G401.6 (cell line): Measurements from ENCODE around the gene ADARB2.

Source experiments
- FAIRE-seq: peaks from 2 replicates; lab custom pipeline; 2012; peaks lifted over from hg19 to GRCh38; lab: Jason Lieb, UNC

The ADARB2 gene

DNA sequence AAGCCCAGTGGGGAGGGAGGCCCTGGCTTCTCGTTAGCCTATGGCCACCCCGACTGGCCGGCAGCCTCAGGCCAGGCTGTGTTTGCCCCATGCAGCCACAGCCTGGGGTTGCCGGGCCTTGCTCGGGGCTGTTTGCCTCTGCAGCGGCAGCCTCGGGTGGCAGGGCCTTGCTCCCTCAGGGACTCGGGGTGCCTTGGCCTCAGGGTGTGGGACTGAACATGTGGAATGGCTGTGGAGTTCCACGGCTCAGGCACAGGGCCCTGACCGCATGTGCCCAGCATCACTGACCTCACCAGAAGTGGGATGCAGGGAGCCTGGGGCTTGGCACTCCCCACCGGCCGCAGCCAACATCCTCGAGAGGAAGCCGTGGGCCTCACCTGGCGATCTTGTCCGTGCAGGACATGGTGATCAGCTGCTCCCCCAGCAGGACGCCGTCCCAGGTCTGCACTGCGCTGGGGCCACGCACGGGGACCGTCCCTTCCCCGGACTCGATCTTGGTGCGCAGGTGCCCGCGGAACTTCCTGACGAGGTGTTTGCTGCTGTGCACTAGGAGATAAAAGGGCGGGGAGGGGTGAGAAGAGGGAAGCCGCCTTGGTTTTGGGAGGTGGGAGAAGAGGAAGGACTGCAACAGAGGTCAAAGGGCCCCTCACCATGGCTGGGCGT lies 520.6 kb downstream of the ADARB2 start:
- no peak for FAIRE-seq

DNA sequence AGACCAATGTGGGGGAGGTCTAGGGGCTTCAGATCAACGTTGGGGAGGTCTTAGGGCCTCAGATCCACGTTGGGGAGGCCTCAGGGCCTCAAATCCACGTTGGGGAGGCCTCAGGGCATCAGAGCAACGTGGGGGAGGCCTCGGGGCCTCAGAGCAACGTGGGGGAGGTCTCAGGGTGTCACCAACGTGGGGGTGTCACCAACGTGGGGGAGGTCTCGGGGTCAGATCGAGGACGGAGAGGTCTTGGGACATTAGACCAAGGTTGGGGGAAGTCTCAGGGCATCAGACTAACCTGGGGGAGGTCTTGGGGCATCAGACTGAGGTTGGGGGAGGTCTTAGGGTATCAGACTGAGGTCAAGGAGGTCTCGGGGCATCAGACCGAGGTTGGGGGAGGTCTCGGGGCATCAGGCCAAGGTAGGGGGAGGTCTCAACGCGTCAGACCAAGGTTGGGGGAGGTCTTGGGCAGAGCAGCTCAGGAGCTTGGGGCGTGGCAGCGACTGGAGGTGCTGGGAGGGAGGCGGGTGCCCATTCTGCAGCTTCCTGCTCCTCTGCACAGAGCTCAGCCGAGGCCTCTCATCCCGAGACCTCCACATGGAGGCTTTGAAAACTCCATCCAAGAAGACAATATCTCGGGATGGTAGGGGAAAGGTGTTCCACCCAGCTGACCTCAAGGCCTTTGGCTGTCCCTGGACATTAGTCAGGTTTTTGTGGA lies 521.3 kb downstream of the ADARB2 start:
- FAIRE-seq: no peak

DNA sequence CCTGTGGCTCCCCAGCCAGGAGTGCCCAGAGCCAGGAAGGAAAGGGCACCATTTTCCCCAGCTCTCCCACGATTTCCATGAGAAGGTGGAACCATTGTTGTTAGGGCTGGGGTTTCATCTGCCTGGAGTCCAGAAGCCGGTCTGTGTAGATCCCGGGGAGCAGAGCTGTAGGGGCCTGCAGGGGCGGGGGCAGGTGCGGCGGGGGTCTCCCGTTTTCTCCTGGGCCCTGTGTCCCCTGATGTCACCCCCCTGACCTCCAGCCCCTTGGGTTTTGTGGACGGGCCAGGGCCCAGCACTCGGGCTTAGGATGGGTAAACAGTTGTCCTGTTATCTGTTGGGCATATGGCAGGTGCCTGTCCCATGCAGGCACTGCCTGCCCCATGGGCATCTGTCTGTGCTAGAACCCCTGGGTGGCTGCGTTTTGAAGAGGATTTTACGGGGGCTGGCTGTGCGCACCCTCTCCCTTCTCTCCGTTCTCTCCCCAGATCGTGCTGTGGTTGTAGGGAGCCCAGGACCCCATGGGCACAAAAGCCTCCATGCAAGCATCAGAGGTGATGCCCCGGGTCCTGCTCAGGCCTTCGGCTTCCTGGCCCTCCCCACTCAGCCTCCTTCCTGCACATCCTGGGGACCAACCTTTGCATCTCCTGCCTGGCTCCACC lies 522.3 kb downstream of the ADARB2 start:
- no peak for FAIRE-seq

DNA sequence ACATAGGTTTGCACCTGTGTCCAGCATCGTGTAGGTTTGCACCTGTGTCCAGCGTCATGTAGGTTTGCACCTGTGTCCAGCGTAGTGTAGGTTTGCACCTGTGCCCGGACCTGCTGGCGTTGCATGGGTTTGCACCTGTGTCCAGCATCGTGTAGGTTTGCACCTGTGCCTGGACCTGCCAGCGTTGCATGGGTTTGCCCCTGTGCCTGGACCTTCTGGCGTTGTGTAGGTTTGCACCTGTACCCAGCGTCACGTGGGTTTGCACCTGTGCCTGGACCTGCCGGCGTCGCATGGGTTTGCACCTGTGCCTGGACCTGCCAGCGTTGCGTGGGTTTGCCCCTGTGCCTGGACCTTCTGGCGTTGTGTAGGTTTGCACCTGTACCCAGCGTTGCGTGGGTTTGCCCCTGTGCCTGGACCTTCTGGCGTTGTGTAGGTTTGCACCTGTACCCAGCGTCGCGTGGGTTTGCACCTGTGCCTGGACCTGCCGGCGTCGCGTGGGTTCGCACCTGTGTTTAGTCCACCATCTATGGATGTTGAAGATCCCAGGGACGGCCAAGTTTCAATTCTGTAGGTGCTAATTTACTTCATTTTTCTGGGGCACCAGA lies 523.2 kb downstream of the ADARB2 start:
- no peak for FAIRE-seq

DNA sequence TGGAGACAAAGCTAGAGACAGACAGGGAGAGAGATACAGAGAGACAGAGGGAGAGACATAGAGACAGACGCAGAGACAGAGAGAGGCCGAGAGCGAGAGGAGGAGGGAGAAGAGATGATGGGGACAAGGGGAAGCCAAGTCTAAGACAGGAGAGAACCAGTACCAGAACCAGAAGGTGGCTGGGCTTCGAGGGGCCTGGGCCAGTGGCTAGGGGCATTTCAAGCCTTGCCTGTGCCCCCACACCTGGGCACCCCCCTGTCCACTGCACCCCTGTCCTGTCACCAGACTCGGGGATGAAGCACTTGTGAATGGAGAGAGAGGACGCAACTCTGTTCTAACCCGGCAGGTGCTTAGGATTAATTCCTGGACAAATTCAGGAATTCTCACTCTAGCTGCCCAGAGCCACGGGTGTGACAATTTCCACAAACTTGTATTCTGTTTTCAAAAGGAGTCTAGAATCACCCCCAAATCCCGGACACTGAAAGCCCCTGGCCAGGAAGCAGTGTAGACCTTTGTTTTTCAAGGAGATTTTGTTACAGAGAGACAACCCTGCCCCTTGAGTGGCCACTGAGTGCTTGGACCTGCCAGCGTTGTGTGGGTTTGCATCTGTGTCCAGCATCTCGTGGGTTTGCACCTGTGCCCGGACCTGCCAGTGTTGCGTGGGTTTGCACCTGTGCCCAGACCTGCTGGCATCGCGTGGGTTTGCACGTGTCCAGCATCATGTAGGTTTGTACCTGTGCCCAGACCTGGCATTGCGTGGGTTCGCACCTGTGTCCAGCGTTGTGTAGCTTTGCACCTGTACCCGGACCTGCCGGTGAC lies 523.9 kb downstream of the ADARB2 start:
- no peak for FAIRE-seq

DNA sequence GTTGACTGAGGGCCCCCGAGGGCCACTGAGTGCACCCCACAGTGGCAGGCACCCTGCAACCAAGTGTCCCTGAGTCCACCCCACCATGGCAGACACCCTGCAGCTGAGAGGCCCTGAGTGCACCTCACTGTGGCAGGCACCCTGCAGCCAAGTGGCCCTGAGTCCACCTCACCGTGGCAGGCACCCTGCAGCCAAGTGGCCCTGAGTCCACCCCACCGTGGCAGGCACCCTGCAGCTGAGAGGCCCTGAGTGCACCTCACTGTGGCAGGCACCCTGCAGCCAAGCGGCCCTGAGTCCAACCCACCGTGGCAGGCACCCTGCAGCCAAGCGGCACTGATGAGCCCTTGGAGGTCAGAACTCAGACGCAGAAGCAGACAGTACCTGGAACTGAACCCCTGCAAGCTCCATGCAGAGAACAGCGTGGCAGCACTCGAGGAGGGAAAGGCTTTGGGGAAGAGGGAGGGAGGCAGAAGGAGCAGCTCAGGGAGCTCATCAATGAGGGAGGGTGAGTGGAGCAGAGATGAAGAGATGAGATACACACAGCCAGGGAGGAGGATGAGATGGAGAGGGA lies 524.7 kb downstream of the ADARB2 start:
- FAIRE-seq: no peak

DNA sequence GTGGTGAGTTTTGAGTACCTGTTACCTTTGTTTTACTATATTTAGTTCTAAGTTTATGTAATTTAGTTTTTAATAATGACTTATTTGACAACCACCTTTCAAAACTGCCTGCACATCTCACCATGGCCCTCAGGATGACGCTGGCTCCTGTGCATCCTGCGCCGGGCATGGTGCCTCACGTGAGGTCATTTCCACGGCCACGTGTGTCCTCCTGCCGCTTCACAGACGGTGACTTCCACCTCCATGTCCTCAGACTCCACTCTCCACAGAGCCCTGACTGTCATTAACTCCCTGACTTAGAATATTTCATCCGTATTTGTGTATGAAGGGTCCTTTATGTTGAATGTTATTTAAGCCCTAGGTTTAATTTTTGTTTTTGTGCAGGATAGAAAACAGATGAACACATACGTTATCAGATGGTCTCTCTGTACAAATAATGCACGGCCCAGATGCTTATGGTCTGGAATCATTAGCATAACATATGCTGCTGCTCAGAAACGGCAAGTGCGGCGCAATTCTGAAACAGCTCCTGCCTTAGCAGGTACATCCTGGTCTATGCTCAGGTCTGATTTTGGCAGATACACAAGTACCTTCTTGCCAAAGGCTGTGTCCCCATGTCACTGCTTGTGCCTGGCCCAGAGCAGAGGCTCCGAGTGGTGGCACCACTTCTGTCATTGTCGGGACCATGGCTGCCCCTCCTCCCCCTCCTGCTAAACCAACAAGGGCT lies 525.3 kb downstream of the ADARB2 start:
- FAIRE-seq: no peak

DNA sequence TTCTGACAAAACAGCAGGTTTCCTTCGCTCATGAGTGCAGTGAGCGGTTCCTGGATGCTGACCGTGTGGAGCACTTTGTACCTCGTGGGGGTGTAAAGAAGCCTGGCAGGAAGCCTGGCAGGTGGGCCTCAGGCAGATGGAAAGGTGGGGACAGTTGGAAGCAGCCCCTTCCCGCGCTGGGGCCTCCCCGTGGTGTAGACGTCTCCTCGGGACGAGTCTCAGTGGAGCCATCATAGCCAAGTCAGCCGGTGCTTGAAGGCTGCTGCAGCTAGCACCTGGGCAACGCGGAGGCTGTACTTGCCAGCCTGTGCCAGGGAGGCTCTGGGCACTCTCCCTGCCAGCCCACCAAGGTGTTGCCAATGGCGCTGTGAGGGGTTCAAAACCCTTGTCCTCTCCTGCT lies 526.7 kb downstream of the ADARB2 start:
- FAIRE-seq: no peak

DNA sequence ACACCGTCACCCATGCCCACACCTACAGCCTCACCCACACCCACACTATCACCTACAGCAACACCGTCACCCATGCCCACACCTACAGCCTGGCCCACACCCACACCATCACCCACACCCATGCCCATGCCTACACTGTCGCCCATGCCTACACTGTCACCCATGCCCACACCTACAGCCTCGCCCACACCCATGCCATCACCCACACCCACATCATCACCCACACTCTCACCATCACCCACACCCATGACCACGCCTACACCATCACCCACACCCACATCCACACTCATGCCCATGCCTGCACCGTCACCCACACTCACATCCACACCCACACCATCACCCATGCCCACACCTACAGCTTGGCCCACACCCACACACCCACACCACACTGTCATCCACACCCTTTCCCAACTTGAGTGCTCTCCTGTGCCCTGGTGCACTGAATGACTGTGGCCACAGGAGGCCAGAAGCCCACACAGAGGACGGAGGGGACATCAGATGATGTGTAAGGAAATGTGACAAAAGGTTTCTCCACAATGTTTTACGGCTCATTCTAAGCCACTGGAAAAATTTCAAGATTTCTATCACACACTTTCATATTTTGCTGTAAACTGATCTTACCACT lies 527.9 kb downstream of the ADARB2 start:
- FAIRE-seq: no peak

DNA sequence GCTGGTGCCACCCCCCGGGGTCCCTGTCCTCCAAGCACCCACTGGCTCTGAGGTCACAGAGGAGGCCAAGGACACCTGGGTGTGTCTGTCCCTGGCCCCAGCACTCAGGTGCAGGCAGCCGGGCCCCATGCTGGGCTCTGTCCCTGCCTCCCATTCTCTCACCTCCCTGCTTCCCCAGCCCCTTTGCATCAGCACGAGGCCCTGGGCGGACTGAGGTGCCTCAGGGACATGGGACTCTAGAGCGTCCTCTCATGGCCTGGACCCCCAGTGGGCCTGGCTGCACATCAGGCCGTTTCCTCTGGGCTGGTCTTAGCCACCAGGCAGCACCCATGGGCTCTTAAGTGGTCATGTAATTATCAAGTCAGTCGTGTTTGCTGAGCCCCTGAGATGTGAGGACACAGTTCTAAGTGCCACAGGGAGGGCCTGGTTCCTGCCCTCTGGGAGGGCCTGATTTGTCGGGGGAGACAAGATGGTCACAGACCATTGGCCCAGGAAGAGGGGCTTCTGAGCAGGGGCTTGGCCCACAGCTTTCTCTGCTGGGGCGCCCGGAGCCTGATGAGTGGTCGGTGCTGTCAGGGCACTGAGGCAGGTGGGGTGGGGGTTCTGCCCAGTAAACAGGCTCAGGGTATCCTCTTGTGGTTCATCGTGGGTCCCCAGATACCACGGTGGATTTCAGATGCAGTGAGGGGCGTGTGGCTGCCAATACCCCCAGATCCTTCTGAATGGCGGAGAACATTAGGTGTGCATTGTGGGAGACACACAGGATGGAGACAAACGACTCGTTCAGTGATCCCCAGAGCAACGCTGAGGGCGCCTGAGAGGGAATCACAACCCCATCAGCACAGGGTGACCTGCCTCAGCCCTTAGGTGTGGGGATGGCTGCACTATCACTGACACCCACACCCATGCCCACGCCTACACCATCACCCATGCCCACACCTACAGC lies 528.7 kb downstream of the ADARB2 start:
- no peak for FAIRE-seq

DNA sequence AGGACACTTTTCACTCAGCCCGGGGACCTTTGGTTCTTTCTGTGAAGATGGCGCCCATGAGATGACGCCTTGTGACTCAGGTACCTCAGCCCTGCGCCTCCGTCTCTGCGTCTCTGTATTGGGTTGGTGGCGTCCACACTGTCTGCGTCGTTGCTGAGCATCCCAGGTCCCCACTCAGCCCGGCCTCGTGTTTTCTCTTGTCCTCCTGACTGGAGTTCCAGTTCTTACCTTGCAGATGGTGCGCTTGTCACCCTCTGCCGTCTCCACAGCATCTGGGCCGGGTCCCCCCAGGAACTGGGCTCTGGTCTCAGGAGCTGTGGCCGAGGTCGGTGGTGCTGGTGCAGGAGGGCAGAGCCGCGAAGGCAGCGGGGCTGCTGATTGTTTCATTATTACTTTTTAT lies 530.7 kb downstream of the ADARB2 start:
- no peak for FAIRE-seq

DNA sequence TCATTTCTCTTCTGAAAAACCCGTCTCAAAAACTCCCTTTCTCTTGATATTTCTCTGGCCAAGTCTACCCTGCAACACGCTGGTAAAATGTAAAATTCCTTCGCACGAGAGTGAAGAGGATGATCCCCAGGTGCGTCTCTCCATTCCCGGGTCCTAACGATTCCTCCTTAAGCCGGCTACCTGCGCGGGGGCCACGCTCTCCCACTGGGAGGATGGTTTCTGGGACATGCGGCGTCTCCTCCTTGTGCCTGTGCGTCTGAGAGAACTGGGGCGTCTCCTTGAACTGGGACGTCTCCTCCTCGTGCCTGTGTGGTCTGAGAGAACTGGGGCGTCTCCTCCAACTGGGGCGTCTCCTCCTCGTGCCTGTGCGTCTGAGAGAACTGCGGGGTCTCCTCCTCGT lies 531.2 kb downstream of the ADARB2 start:
- FAIRE-seq: no peak

DNA sequence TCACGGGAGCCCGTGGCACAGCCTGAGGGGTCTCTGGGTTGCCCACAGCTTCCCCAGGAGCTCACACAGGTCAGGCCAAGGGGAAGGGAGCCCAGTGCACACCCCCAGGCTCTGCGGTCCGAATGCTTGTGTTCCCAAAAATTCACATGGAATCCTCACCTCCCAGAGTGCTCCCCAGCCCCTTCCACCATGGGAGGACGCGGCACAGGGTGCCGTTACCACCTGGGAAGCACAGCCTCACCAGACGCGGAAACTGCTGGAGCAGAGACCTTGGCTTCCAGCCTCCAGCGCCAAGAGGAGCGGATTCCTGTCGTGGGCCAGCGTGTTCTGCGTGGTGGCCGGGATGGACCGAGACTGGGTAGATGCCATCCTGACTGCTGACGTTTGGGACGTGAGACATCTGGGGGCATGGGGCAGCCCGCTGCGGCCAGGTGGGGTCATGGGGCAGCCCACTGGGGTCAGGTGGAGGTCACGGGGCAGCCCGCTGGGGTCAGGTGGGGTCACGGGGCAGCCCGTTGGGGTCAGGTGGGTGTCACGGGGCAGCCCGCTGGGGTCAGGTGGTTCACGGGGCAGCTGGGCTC lies 531.8 kb downstream of the ADARB2 start:
- no peak for FAIRE-seq

DNA sequence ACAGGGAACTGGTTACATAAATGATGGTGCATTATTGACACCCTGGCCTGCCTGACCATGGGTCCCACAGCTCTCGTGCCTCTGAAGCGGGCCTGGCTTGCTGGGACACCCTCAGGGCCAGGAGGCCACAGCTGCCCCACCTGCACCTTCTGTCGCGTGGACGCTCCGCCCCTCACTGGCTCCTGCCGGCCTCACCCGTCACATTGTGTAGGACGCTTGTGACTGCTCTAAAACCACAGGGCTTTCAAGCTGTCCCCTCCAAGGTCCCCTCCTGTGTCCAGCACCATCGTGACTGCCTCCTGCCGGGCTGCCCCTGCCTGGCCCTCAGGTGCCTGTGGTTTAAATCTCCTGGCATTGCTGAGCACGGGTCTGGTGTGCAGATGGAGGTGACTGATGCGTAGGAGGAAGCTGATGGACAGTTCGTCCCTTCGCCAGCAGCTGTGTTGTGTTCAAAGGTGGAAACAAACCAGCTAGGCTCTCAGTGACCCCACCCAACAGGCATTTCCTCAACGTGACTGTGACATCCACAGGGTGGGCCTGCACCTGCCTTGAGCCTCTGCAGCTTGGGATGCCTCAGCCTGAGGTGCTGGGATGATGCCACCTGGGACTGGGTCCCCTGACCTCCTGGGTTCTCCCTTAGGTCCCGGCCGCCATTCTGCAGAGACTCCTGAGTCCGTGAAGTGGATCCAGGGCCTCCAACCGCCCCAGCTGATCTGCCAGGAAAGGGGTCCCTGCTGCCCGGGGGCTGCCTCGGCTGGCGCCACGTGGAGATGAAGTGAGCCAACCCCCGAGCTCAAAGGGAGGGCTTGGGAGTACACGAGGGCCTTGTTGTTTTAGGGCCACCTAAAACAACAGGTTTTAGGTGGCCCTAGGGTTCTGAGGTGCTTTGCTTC lies 532.6 kb downstream of the ADARB2 start:
- no peak for FAIRE-seq

DNA sequence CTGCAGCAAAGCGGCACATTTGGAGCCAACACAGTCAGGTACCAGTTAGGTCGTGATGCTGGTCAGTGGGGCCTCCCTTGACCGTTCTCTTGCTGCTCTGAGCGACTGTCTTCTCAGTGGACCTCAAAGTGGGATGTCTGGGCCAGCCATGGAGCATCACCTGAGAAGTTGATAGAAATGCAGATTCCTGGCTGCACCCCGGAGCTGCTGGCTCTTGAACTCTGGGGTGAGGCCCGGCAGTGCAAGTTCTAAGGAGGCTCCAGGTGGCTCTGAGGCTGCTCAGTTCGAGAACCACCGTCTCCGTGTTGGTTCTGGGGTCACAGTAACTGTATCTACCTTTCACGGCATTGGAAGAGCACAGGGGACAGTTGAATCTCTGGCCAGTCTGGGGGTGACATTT lies 533.6 kb downstream of the ADARB2 start:
- no peak for FAIRE-seq

DNA sequence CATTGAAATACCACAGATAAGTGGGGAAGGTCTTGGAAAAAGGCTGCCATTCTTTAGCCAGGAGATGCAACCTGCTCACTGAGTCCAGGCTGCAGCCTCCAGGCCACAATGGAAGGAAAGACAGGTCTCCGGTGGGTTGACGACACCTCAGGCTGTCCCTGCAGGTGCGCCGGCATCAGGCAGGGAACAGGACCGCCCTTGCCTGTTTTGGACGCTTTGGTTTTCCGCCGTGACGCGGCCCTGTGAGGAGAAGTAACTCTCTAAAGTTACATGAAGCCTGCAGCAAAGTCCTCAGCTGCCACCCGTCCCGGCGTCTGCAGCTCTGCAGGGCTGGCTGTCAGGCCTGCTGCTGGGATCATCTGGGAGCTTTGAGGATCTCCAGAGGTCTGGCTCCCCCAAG lies 534.1 kb downstream of the ADARB2 start:
- no peak for FAIRE-seq

DNA sequence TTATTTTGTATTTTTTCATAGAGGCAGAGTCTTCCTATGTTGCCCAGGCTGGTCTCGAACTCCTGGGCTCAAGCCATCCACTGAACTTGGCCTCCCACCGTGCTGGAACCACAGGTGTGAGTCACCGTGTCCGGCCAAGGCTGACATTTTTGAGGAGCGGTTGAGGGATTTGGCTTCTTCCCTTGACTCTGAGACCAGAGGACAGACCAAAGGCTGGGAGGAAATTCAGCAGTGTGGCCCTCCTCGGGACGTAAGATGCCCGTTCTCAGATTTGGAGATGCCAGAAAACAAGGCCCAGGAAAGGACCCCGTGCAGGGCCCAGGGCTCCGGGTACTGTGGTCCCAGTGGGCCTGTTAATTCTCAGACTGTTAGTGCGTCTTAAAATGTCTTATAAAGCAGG lies 535.0 kb downstream of the ADARB2 start:
- FAIRE-seq: no peak
